Umbilical cord (tissue), 2 donors: Measurements from ENCODE around the gene GAK. TPM values are rescaled to one million over a fixed set of nuclear protein-coding genes. Genes with fewer than 3 reads are reported as not detected.

Source experiments
- DNase-seq: peaks from one replicate; pipeline ENCODE4 v3.0.0-alpha.2; 2015; ENCODE audit warnings: low spot score
- total RNA-seq: library from RNA; depleted of rRNA; stranded (reverse); fragments of >200 nt; gene quantifications from one replicate; pipeline ENCODE4 v1.2.3, GENCODE V29; 2014; ENCODE audit warnings: low replicate concordance; ENCODE audit not compliant: insufficient read depth

Gene GAK
- total RNA-seq, 1 donor from 2014 or later, result 51.5 TPM

DNA sequence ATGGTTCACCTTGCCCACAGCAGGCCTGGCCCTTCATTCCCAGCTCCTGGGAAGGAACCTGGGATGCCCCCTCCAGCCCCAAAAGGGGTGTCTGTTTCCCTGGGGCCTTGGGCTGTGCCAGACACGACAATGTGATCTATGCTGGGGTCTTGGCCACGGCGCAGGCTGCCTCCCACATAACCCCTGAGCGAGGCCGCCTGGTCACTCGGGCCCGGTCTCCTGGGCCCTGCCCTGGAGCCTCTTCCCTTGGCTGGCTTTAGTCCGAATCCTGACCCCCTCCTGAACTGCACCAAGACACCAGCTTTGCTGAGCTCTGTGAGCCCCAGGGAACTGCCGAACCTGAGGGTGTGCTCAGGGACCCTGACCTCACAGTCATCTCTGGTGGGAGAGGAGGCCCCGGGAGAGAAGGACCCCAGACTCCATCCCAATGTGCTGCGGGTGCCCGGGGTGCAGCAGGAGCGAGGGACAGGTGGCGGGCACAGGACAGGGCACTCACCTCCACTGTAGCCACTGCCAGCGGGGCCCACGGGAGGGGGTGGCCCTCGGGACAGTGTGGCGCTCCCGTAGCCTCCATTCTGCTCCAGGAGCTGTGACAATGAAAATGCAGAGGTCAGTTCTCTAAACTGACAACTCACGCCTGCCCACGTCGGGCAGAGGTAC, 42.0 kb downstream of the GAK start:
- no peak for DNase-seq

DNA sequence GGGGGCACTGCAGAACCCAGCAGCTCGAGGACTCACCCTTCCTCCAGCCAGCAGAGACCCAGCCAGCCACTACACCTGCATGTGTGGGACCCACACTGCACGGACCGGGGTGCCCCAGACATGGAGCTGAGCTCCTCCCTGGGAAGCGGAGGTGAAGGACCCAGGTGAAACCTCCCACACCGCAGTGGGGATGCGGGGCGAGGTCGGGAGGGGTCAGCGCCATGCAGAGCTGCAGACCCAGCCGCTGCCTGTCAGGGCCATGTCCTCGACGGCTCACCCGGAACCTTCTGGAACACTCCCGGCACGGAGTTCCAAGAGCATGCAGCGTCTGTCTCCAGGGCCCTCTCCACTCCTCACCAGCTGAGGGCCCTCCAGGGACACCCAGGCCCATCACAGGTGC, 42.6 kb downstream of the GAK start:
- DNase-seq, result no peak

DNA sequence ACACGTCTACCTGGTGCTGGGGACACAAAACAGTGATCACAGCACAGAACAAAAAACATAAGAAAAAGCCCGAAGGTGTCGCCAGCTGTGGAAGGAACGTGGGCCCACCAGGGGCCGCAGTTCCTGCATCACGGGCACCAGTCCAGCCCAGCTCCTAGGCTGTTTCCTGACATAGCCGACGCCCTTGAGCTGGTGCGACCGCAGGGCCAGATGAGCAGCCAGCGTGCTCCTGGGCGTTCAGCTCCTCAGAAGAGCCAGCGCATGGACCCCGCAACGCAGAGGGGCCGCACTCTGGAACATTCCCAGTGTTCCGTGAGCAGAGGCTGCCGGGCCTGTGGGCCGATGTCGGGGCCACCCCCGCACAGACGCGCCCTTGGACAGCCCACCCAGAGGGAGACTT, 44.1 kb downstream of the GAK start:
- DNase-seq, result no peak

DNA sequence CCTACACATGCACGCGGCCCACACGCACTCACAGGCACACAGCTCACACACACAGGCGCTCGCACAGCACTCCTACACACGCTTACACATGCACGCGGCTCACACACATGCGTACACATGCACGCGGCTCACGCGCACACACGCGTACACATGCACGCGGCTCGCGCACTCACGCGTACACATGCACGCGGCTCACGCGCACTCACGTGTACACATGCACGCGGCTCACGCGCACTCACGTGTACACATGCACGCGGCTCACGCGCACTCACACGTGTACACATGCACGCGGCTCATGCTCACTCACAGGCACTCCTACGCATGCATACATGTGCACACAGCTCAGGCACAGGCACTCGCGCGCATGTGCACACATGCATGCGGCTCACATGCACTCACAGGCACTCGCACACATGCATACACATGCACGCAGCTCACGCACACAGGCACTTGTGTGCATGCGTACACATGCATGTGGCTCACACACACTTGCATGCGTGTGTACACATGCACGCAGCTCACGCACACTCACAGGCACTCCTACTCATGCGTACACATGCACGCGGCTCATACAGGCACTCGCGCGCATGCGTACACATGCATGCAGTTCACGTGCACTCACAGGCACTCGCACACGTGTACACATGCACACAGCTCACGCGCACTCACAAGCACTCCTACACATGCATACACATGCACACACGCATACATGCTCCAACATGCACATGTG, 44.9 kb downstream of the GAK start:
- no peak for DNase-seq

- no peak for DNase-seq
These were observed 45.9 kb downstream of the GAK start for GRCh38 chr4:886244-886643.

DNA sequence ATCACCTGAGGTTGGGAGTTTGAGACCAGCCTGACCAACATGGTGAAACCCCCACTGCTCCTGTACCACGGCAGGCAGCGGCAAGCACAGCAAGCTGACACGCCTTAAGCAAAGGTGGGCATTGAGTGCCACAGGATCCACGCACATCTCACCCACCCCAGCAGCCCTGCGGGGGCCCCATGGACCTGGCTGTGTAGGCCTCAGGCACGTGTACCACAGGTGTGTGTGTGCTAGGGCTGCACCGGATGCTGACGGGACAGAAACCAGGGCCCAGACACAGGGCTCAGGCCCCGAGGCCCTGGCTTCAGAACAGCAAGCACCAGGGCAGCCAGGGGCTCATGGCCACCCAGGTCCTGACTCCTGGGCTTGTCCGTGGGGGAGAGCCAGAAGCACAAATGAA, 46.8 kb downstream of the GAK start:
- no peak for DNase-seq

DNA sequence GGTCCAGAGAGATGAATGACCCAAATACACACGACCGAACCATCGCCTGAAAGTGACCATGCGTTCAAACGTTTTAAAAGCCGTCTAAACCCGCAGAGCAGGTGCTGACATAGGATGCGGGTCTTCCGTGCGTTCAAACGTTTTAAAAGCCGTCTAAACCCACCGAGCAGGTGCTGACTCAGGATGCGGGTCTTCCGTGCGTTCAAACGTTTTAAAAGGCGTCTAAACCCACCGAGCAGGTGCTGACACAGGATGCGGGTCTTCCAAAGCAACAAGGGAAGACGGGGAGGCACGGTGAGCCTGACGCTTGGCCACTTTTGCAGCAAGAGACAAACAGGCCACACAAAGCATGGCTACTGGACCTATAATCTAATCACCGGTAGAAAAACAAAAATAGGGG, 47.2 kb downstream of the GAK start:
- no peak for DNase-seq

- DNase-seq, result no peak
These were observed 47.9 kb downstream of the GAK start for GRCh38 chr4:884259-884658.

GRCh38 chr4:883377-884095, 48.6 kb downstream of the GAK start:
- DNase-seq, result no peak

- DNase-seq, result no peak
These were observed 49.5 kb downstream of the GAK start for GRCh38 chr4:882646-883045.

DNA sequence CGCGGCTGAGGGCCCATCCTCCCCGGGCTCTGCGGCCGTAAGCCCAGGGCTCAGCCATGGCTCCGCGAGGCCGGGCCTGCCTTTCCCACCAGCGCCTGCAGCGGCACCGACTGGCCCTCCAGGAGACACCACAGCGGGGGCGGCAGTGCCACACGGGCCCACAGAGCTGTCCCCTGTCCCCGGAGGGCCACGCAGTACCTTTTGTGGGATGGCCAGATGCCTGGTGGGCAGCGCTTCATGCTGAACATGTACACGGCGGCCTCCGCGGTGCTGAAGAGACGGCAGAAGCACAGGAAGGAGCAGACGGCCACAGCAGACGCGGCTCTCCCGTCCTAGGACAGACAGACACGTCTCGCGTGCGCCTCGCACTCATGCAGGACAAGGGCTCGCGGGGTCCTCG, 50.4 kb downstream of the GAK start:
- DNase-seq, result no peak

GRCh38 chr4:880684-881405, 51.3 kb downstream of the GAK start:
- no peak for DNase-seq

GRCh38 chr4:879729-880077, 52.4 kb downstream of the GAK start:
- no peak for DNase-seq

DNA sequence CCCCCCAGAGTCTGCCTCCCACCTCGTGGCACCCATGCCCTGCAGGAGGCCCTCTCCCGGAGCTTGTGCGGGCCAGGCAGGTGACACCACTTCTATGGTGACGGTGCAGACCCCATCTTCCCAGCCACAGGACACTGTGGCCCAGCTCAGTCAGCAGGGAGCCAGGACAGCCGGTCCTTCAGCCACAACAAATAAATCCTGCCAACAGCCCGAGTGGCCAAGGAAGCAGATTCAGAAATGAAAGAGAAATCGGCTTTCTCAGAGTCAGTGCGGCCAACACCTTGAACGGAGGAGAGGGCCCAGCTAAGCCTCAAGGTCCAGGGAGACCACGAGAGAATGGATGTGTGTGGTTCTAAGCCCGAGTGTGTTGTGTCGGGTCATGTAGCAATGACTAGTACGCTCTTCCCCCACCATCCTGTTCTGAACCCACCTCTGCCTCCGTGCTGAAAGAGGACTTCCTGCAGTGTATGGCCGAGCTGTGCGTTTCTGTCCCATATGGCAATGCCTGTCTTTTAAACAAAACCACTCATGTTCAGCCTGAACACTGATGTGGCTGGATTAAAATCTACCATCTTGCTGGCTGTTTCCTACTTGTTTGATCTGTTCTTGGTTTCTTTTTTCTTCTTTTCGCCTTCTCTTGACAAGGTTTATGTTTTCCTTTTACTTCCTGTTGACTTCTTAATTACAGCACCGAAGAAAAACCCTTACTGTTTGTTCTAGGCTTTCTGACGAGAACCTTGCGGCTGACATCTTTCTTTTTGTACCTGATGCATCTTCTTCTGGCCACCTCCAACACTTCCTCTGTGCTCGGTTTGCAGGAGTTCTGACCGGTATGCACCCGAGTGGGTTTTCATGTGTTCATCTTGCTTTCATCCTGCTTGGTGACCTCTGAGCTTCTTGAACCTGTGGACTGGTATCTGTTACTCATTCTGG, 53.1 kb downstream of the GAK start:
- no peak for DNase-seq

DNA sequence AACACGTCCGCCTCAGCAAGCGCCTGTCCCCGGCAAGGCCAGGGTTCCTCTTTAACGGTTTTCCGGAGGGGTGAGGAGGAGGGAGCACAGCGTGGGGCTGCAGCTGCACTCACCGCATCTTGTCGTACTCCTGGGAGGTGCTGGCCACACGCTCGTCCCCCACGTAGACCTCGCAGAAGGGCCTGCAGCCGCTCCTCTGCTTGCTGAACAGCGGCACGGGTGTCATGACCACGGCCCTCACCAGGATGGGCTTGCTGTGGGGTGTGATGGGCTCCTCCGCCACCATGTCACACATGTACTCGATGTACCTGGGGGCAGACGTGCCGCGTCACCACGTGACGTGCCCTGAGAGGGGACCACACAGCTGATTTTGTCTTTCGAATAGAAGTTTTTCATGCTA, 54.6 kb downstream of the GAK start:
- DNase-seq, result no peak

GRCh38 chr4:876780-877179, 55.3 kb downstream of the GAK start:
- no peak for DNase-seq

DNA sequence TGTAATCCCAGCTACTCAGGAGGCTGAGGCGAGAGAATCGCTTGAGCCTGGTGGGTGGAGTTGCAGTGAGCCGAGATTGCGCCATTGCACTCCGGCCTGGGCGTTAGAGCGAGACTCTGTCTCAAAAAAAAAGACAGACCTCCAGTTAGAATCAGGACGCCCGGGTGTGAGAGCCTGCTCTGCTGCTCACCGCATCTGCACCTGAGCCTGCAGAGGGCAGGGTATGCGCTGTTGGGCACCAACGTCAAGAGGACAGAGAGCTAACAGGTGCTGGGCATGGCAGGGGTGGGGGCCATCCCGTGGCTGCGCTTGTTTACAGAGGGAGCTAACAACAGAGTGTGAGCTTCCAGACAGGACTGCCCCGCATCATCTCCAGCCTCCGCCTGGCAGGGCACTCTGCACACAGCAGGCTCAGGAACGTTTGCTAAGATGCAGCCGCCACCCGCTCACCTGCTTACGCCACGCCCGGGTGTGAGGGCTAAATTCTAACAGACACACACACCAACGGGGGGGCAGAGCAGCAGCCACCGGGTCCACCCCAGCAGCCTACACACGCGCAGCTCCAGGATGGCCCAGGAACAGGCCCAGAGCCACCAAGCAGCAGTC, 56.2 kb downstream of the GAK start:
- DNase-seq, result no peak

DNA sequence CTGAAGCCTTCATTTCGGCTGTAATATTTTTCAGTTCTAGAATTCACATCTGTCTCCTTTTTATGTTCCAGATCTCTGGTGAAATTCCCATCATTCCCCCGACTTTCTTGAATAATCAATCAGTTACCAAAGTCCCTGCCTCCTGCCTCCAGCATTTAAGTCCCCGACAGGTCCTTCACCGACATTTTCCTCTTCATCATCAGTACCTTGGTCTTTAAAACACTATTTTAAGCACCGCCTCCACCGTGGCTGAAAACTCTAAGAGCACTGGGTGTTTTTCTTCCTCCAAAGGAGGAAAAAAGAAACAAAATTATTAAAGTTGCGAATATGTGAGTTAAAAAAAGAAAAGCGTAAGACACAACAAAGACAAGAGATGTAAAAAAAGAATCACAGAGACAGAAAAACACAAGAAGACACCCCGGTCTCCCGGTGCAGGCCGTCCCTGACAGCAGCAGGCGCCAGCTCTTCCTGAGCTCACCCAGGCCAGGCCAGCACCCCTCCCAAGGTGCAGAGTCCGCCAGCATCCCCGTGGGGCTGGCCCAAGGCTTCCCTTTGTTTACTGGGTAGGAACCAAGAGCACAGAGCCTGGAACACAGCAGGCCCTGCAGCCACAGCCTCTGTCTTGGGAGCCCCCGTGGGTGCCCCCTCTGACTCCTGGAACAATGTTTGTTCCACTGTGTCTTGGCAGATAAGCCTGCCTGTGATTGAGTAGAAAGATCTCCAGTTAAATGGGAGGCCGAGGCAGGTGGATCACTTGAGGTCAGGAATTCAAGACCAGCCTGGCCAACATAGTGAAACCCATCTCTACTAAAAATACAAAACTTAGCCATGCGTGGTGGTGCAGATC, 56.9 kb downstream of the GAK start:
- DNase-seq, result no peak

GRCh38 chr4:874056-874455, 58.1 kb downstream of the GAK start:
- no peak for DNase-seq
